Measurements from ENCODE around the gene IFI27L1.

The IFI27L1 gene

GRCh38 chr14:94080621-94081385 is at the start of gene IFI27L1, which contains the start of gene DDX24:
TSS of gene IFI27L1 (plus strand) at chr14:94081310. CDS start at chr14:94096938, 15,628 bp downstream.
TSS of gene DDX24 (minus strand) at chr14:94081202. CDS start at chr14:94079742, 1,460 bp downstream.
- peak; percentile 92 for DNase-seq (ENCODE audit: low spot score)

- DNase-seq (ENCODE audit: low spot score) = no peak
Measured at GRCh38 chr14:94031883-94032279, 49.2 kb upstream of the IFI27L1 start.

- no peak for DNase-seq (ENCODE audit: low spot score)
Measured at GRCh38 chr14:94034886-94035285, 46.2 kb upstream of the IFI27L1 start.

- DNase-seq (ENCODE audit: low spot score) = peak; percentile 77
Measured at GRCh38 chr14:94036313-94037167, 44.6 kb upstream of the IFI27L1 start.

GRCh38 chr14:94037954-94038353 is 43.2 kb upstream of the IFI27L1 start:
- no peak for DNase-seq (ENCODE audit: low spot score)

- no peak for DNase-seq (ENCODE audit: low spot score)
Measured at GRCh38 chr14:94038510-94038909, 42.6 kb upstream of the IFI27L1 start.

GRCh38 chr14:94038921-94039629 is 42.0 kb upstream of the IFI27L1 start:
- DNase-seq (ENCODE audit: low spot score) = no peak

GRCh38 chr14:94040247-94040646 is 40.9 kb upstream of the IFI27L1 start:
- no peak for DNase-seq (ENCODE audit: low spot score)

- DNase-seq (ENCODE audit: low spot score) = no peak
Measured at GRCh38 chr14:94040796-94041195, 40.3 kb upstream of the IFI27L1 start.

- DNase-seq (ENCODE audit: low spot score) = no peak
Measured at GRCh38 chr14:94041551-94042346, 39.4 kb upstream of the IFI27L1 start.

GRCh38 chr14:94042433-94043091 is 38.5 kb upstream of the IFI27L1 start:
- DNase-seq (ENCODE audit: low spot score) = no peak

- DNase-seq (ENCODE audit: low spot score) = no peak
Measured at GRCh38 chr14:94043111-94043755, 37.9 kb upstream of the IFI27L1 start.

GRCh38 chr14:94043756-94044475 is 37.2 kb upstream of the IFI27L1 start:
- no peak for DNase-seq (ENCODE audit: low spot score)

- no peak for DNase-seq (ENCODE audit: low spot score)
Measured at GRCh38 chr14:94044476-94045091, 36.5 kb upstream of the IFI27L1 start.

- DNase-seq (ENCODE audit: low spot score) = no peak
Measured at GRCh38 chr14:94045101-94045500, 36.0 kb upstream of the IFI27L1 start.

- DNase-seq (ENCODE audit: low spot score) = no peak
Measured at GRCh38 chr14:94045563-94046345, 35.4 kb upstream of the IFI27L1 start.

- no peak for DNase-seq (ENCODE audit: low spot score)
Measured at GRCh38 chr14:94046696-94047250, 34.3 kb upstream of the IFI27L1 start.

GRCh38 chr14:94047581-94047980 is 33.5 kb upstream of the IFI27L1 start:
- DNase-seq (ENCODE audit: low spot score) = no peak

All from HuH-7 (cell line).